DMS53 treated with DMSO at 0.1 percent for 48 hours (cell line): Measurements from ENCODE around the gene CEP76.
A peak's percentile ranks its signal among the peaks of the same experiment; 100 is the strongest.

Experiments used
- DNase-seq: peaks from one replicate; lab custom pipeline; 2025; ENCODE audit not compliant: unreplicated experiment; lab: John Stamatoyannopoulos, UW

CEP76 gene

GRCh38 chr18:12702221-12703095, at the start of gene CEP76, which contains the start of gene PSMG2:
TSS of gene CEP76 (minus strand) at chr18:12702723. CDS start at chr18:12702548, 175 bp downstream.
TSS of gene PSMG2 (plus strand) at chr18:12703042. CDS start at chr18:12703108, 66 bp downstream.
- peak; percentile 87 for DNase-seq

GRCh38 chr18:12751891-12752290, 49.4 kb upstream of the CEP76 start:
- no peak for DNase-seq

- DNase-seq, result no peak
Measured at GRCh38 chr18:12751503-12751884, 49.0 kb upstream of the CEP76 start.

GRCh38 chr18:12750715-12751502, 48.4 kb upstream of the CEP76 start:
- DNase-seq, result no peak

- DNase-seq, result no peak
Measured at GRCh38 chr18:12750076-12750714, 47.7 kb upstream of the CEP76 start.

- DNase-seq, result no peak
Measured at GRCh38 chr18:12749121-12749520, 46.6 kb upstream of the CEP76 start.

GRCh38 chr18:12748671-12749070, 46.1 kb upstream of the CEP76 start:
- DNase-seq, result no peak

GRCh38 chr18:12747530-12748315, 45.2 kb upstream of the CEP76 start:
- DNase-seq, result no peak

- no peak for DNase-seq
Measured at GRCh38 chr18:12745095-12745795, 42.7 kb upstream of the CEP76 start.

- DNase-seq, result peak; percentile 77
Measured at GRCh38 chr18:12744103-12744502, 41.6 kb upstream of the CEP76 start.

GRCh38 chr18:12742453-12742852, 39.9 kb upstream of the CEP76 start:
- no peak for DNase-seq

GRCh38 chr18:12741351-12741750, 38.8 kb upstream of the CEP76 start:
- peak; percentile 49 for DNase-seq

- no peak for DNase-seq
Measured at GRCh38 chr18:12737243-12737902, 34.9 kb upstream of the CEP76 start.

- peak; percentile 76 for DNase-seq
Measured at GRCh38 chr18:12726774-12727550, 24.4 kb upstream of the CEP76 start.

GRCh38 chr18:12726331-12726730, 23.8 kb upstream of the CEP76 start:
- DNase-seq, result no peak

- DNase-seq, result no peak
Measured at GRCh38 chr18:12722731-12723130, 20.2 kb upstream of the CEP76 start.

- no peak for DNase-seq
Measured at GRCh38 chr18:12721495-12722275, 19.2 kb upstream of the CEP76 start.

- no peak for DNase-seq
Measured at GRCh38 chr18:12711446-12711845, 8.9 kb upstream of the CEP76 start.
